Skin of body (tissue), 2 donors: Measurements from ENCODE around the gene CHD2. TPM values are rescaled to one million over a fixed set of nuclear protein-coding genes. Genes with fewer than 3 reads are reported as not detected.
A peak's percentile ranks its signal among the peaks of the same experiment; 100 is the strongest.
"Not testable (repeated sequence)": the region's sequence is repeated elsewhere in the genome, so short reads cannot be mapped to it uniquely, and the experiment has no call there.

Experiments used
- DNase-seq: peaks from one replicate; lab custom pipeline; 2025; lab: John Stamatoyannopoulos, UW
- total RNA-seq: library from RNA; depleted of rRNA; stranded (reverse); fragments of >200 nt; gene quantifications from one replicate; pipeline ENCODE4 v1.2.3, GENCODE V29; 2014

Gene CHD2
- total RNA-seq = 174 TPM

GRCh38 chr15:92899948-92900730, at the start of gene CHD2:
TSS of gene CHD2 (plus strand) at chr15:92900324. CDS start at chr15:92901238, 914 bp downstream.
- DNase-seq = peak; percentile 85

DNA sequence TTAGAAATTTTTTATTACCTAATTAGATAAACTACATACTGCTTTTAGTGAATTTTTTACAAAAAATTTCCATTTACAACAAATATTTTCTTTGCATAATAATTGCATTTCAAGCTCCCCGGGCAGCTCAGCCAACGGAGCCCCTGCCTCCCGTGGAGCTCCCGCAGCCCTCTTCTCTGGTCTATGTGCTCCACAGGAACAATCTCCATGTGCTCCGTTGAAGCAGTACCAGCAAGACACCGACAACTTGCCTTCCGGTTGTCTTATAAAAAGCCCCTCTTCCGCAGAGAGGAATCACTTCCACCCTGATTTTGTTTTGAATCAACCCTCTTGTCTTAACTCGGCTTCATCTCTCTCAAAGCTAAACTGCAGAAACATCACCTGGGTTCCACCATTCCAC, 46.9 kb upstream of the CHD2 start:
- DNase-seq = no peak

- DNase-seq = no peak
Observed at GRCh38 chr15:92861742-92862141, 38.4 kb upstream of the CHD2 start.

GRCh38 chr15:92864127-92864814, 35.9 kb upstream of the CHD2 start:
- no peak for DNase-seq

DNA sequence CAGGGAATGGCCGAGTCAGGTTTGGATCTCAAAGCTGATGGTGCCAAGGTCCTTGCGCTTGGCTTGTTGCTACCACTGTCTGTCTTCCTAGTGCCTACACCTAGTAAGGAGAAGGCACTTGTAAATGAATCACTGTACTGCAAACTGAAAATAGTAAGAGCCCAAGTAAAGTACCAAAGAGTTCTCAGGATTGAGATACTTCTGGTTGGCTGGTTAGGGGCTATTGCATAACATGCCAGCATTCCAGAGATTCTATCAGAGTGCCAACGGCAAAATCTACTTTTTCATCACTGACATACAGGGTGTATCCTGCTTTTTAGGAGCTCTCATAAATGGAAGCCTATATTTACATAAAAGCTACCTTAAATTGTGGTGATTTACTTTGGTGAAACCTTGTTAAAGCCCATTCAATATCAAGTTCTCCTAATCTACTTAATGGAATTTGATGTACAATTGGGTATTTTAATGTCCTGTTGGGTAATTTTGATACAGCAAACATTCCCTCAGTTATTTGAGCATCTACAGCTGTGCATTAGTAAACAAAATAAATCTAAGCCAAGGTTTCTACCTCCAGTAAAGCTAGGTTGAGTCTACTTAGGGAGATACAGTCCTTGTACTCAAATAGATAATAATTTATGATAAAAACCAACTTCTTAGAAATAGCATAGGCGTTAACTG, 30.7 kb upstream of the CHD2 start:
- peak; percentile 12 for DNase-seq

GRCh38 chr15:92870010-92870591, 30.0 kb upstream of the CHD2 start:
- no peak for DNase-seq

- DNase-seq = not testable (repeated sequence)
Observed at GRCh38 chr15:92872967-92873366, 27.2 kb upstream of the CHD2 start.

- no peak for DNase-seq
Observed at GRCh38 chr15:92877000-92877399, 23.1 kb upstream of the CHD2 start.

DNA sequence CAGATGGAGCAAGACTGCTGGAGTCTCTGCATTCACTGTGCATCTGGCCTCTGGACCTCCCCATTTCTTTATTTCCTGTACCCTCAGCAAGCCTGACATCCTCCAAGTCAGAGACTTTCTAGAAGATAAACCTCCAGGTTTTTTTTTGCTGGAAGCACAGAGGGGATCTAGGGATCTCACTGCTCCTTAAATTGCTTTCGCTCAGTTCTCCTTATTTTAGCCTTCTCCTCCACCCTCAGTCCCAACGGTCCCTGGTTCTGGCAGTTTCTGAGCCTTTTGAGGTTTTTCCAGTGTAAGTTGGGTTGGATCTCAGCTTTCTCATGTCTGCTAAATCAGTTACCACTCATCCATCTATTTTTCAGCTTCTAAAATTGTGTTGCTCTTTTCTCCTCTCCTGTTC, 22.7 kb upstream of the CHD2 start:
- no peak for DNase-seq

- DNase-seq = no peak
Observed at GRCh38 chr15:92878593-92879053, 21.5 kb upstream of the CHD2 start.

DNA sequence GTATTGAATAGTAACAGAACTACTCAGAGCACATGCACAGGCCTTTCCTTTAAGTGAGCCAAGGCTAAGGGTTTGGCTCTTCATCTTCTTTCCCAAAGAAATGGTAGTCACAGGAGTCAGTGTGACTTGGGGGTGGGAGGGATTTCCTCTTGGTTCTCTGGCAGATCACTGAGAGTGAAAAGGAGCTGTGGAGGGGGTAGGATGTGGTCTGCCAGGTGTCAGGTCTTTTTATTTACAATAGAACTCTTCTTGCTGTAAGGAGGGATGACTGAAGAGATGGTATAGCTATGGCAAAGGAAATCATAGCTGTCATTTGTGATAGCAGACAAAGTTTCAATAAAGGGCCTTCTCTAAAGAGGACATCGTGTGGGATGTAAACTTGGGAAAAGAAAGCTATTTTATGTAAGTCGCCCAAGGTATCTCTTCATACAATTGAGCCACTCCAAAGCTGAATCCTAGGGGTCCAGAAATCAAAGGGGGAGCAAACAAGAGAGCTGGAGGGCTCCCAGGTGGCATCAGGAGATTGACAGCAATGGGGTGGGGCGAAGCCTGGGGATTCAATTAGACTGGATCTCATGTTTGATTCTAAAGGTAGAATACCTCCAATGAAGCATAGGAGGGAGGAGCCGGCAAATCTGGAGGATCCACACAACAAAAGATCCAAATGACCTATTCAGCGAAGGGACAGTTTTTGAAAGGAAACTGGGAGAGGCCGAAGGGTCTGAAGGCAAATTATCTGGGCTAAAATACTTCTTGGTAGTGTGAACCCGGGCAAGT, 20.0 kb upstream of the CHD2 start:
- DNase-seq = no peak

- DNase-seq = no peak
Observed at GRCh38 chr15:92880796-92881195, 19.3 kb upstream of the CHD2 start.

- DNase-seq = peak; percentile 64
Observed at GRCh38 chr15:92881211-92881754, 18.8 kb upstream of the CHD2 start.

- DNase-seq = peak; percentile 100
Observed at GRCh38 chr15:92881802-92882696, 18.1 kb upstream of the CHD2 start.

DNA sequence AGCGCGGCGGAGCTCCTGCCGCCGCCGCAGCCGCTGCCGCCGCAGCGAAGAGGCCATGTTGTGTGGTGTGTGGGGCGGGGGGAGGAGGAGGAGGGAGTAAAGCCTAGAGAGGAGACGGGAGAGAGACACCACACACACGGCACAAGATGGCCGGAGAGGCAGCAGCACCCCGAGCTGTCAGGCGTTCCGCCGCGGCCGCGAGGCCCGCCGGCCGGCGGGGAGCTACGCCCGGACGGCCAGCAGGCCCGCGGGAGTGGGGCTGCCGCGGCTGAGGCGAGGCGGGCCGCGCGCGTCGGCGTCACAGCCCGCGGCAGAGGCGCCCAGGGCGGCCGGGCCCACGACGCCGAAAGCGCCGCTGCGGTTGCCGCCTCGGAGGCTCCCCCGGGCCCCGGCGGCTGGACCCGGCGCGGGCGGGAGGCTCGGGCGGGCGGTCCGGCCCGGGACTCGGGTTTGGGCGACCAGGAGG, 17.4 kb upstream of the CHD2 start:
- no peak for DNase-seq

- peak; percentile 48 for DNase-seq
Observed at GRCh38 chr15:92883163-92883875, 16.8 kb upstream of the CHD2 start.

DNA sequence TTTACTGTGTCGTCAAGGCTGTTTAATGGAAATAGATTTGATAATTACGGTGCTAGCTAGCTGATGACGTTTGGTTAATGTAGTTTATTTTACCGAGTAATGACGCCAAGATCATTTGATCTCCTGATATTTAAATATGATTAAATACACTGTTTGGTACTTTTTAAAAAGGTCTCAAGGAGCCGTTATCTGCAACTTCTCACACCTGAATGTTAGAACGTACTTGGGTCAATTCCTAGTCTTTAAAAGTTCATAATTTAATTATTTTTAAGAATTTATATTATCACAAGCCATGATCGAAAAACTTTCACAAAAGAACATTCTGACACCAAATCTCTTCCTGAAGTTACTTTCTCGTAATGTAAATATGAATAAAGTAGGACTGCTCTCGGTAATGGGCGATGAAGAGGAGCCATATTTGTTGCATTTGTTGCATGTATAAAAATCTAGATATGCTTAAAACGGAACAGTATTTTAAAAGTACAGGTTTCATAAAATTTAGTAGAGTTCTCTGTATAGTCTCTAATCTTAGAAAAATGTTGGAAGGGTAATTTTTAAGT, 16.2 kb upstream of the CHD2 start:
- no peak for DNase-seq

- DNase-seq = peak; percentile 57
Observed at GRCh38 chr15:92884436-92885223, 15.5 kb upstream of the CHD2 start.
